SKM-1 (cell line): ENCODE results near the gene DHCR7.

Experiments used
- DNase-seq: peaks from one replicate; lab custom pipeline; 2025; ENCODE audit not compliant: unreplicated experiment; lab: John Stamatoyannopoulos, UW

The DHCR7 gene, protein sequence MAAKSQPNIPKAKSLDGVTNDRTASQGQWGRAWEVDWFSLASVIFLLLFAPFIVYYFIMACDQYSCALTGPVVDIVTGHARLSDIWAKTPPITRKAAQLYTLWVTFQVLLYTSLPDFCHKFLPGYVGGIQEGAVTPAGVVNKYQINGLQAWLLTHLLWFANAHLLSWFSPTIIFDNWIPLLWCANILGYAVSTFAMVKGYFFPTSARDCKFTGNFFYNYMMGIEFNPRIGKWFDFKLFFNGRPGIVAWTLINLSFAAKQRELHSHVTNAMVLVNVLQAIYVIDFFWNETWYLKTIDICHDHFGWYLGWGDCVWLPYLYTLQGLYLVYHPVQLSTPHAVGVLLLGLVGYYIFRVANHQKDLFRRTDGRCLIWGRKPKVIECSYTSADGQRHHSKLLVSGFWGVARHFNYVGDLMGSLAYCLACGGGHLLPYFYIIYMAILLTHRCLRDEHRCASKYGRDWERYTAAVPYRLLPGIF

DNA sequence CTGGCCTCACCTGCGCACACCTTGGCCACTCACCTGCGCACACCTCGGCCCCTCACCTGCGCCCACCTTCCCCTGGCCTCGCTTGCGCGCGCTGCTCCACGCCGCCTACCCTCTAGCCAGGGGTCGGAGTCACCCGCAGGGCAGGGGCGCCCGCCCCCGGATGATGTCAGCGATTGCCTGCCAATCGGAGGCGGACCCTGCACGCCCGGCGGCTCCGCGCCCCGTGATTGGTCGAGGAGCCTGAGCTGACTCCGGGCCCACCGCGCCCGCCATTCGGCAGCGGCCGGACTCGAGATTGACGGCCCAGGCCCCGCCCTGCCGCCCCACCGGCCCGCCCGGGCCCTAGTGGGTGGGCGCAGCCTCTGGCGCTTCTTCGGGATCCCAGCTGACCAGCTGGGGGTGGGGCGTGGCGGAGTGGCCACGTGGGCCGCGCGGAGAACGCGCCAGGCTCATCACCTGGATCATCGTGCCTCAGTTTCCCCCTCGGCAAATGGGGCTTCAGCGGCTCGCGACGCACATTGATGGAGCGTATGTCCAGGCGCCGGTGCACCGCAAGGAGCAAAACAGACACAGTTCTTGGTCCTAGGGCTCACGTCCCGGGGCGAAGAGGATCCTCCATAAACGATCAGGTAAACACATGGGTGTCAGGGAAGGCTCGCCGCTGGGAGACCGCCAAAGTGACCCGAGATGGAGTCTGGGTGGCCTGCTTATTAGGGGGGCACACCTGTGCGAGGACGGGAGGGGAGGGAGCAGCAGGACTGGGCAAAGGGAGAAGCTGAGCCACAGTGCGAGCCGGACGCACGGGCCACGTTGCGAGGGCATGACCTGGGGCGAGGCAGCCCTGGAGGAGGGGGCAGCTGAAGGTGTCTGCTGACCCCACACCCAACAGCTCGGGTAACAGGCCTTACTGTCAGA is at the start of gene DHCR7:
Gene DHCR7, minus strand, starts transcription at position 137 of the 915 bp plus-strand sequence. CDS start 3,441 bp downstream, outside the sequence.
- peak; percentile 71 for DNase-seq

DNA sequence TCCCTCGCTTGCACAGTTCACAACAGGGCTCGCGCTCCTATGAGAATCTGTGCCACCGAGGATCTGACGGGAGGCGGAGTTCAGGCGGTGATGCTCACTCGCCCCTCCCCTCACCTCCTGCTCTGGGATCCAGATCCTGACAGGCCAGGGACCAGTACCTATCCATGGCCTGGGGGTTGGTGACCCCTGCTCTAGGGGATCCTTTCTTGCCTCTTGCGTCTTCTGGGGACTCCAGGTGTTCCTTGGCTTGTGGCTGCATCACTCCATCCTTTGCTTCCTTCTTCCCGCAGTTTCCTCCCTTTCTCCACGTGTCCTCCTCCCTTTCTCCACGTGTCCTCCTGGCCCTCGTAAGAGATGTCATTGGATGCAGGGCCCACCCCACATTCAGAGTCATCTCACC is 48.2 kb upstream of the DHCR7 start:
- no peak for DNase-seq

DNA sequence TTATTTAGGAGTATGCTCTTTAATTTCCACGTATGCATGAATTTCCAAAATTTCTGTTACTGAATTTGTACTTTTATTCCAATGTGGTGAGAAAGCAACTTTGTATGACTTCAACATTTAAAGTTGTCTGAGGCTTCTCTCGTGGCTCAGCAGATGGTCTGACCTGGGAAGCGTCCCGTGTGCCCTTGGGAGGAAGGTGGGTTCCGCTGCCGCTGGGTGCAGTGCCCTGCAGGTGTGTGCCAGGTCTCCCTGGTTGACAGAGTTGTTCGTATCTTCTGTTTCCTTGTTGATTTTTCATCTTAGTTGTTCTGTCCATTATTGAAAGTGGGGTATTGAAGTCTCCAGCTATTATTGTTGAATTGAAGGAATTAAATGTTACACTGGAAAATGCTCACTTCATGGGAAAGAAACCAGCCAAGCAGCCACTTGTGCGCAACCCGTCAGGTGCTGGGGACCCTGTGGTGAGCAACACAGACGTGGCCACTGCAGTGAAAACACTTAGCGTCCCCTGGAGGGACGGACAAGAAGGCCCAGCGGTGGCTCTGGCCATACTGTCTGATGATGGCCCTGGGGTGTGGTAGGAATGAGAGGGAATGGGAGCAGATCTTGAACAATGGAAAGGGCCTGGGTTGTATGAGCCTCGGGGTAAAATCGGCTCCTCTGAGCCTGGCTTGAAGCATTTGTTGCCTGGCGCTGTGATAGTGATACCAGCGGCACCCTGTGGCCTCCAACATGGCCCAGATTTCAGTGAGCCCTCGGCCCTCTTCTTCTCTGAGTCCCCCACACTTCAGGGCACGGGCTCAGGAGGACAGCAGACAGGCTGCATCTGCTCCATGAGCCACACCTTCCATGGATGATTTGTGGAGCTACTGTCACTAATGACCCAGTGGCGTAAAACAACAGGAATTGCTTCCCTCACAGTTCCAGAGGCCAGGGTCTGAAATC is 47.4 kb upstream of the DHCR7 start:
- DNase-seq = no peak

DNA sequence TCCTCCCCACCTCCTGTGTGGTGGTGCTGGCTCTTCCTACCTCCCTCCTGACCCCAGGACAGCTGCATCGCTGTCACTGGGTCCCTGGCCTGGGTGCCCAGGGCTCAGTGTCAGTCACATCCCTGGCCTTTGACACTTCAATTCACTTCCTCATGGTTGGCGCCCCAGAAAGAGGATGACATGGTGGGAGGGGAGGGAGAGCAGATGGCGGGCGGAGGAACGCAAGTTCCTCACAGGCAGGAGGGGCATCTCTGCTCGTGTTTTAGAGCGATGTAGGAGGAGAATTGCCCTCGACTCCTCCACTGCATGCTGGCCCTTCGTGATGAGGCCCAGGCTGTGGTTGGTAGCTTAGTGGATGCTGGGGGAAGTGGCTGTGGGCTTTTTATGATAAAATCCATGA is 43.7 kb upstream of the DHCR7 start:
- DNase-seq = no peak

DNA sequence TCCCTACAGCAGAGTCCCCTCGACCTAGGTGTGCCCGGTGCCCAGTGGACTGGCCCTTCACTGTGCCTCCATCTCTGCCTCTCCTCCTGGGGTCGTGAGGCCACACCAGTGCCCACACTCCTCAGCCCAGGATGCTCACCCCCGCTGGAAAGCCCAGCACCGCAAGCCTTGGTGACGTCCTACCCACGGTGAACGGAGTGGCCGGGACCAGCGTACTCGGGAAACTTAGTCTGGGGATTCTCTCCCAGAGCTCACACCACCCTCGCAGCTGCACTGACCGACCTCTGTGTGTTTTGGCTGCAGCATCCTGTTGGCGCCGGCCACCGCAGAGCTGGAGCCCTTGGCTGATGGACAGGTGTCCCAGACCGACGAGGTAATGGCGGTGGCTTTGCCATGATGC is 43.3 kb upstream of the DHCR7 start:
- DNase-seq = no peak

DNA sequence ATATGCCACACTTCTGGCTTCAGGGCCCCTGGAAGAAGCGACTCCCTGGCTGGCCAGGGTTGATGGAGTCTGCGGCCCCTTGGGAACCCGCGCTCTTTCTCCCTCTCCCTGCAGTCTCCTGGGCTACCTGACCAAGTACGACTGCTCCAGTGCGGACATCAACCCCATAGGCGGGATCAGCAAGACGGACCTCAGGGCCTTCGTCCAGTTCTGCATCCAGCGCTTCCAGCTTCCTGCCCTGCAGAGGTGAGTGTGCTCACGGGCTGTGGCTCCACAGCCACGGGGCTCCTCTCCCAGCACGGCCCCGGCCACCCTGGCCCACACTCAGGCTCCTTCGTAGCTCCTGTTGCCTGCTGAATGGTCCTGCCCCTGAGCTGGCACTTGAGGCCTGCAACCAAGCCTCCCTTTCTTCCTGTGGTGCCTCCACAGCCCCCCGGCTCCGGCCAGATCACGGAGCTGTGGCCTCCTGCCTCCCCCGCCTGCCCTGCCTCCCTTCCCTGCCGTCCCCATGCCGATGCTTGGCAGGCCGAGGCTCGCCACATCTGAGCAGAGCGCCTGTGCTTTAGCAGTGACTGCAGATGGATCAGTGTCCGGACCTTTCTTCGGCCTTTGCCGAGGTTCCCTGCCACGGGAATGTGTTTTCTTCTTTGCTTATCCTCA is 42.7 kb upstream of the DHCR7 start:
- DNase-seq = no peak

DNA sequence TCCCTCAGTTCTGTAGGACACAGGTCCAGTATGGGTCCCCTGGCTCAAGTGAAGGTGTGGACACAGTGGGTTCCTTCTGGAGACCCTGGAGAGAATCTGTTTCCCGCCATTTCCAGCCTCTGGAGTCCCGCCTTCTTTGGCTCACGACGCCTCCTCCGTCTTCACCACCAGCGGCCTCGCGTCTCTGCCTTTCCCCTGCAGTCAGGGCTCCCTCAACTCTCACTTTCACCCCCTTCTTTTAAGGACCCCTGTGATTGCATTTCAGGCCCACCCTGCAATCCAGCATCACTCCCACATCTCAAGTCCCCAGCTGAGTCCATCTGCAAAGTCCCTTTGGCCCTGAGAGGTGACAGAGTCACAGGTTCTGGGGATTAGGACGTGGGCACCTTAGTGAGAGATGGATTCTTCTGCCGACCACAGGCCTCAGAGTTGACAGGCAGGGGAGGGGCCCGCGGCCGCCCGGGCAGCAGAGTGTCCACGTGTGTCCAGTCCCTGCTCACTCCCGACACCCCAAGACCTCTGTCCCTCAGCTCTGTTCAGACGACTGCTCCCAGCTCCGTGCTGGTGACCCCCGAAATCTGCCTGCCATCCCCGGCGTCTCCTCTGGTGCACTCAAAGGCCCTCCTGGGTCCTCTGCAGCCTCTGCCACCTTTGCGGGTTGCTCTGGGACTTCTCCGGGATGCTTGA is 42.0 kb upstream of the DHCR7 start:
- no peak for DNase-seq

DNA sequence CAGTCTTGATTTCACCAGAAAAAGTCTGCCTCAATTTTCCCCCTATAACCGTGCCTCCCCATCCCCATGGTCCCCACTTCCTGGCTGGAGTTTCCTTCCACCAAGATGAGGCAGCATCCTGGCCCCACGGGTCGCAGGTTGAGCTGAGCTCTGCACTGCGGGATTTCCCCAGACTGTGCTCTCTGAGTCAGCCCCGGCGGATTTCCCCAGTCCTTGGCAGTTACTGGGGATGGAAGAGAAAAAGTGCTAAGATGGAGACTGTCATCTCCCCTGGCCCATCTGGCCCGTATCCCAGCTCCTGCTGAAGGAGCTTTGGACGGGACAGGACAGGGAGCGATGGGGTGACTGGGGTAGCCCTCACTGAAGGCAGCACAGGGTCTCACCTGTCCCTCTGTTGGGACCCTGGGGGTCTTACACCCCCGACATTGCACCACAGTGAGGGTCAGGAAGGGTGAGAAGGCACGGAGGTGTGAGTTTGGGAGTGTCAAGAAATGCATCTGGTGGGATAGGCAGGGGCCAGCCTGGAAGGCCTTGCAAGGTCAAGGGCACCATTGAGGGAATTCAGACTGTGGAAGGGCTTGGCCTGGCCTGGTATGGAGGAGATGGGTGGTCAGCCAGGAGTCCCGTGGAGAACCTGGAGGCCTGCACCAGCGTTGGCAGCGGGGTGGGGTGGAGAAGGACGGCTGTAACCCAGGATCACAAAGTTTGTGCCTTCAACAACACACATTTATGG is 41.3 kb upstream of the DHCR7 start:
- DNase-seq = no peak

DNA sequence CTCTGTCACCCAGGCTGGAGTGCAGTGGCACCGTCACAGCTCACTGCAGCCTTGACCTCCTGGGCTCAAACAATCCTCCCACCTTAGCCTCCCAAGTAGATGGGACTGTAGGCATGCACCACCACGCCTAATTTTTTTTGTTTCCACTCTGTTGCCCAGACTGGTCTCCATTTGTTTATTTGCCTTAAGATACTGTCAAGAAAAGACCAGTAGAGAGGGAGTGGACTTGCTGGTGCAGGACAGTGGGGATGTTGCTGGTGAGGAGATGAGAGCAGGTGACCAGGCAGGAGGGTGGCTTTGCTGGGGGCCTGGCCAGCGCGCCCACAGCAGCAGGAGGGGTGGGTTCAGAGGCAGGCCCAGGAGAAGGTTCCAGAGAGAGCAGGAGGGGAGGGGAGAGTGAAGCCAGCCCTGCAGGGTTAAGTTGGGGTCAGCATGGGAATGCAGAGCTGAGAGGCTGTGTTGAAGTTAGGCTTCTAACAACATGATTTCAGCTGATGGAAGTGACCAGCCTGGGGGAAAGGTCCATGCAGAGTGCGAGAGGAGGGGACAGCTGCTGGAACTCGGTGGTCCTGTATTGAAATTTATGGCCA is 40.6 kb upstream of the DHCR7 start:
- no peak for DNase-seq

DNA sequence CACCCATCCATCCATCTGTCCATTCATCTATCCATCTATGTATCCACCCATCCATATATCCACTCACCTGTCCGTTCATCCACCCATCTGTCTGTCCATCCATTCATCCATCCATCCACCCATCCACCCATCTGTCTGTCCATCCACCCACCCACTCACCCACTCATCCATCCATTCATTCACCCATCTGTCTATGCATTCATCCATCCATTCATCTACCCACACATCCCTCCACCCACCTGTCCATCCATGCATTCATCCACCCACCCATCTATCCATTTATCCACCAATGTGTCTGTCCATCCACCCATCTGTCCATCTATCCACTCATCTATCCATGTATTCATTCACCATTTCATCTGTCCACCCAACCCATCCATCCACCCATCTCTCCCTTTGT is 38.1 kb upstream of the DHCR7 start:
- no peak for DNase-seq

DNA sequence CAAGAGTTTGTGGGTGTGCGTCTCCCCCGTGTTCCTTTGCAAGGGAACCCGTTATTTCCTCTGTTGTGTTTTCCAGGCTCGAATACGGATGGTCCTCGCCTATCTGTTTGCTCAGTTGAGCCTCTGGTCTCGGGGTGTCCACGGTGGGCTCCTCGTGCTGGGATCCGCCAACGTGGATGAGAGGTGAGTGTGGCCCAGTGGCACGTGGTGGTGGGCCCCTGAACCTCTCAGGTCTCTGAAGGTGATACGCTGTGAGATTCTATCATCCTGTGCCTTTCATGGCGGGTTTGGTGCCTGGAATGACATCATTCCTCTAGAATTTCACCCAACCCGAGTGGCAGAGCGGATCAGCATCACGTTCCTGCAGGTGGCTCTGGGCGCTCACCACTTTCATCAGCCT is 37.3 kb upstream of the DHCR7 start:
- no peak for DNase-seq

DNA sequence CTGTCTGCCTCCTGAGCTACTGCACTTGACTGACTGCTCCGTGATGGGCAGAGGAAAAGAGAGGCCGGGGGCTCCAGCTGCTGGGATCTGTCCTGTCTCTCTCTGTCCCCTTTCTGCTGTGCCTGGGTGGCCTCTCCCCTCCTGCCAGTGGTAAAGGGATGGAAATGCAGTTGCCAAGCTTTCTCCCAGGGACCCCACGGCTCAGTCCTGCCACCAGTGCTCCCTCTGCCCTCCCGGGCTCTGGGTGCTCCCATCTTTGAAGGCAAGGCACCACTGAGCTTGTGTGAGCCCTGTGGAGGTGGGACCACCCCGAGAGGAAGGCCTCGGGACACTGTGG is 36.8 kb upstream of the DHCR7 start:
- no peak for DNase-seq

DNA sequence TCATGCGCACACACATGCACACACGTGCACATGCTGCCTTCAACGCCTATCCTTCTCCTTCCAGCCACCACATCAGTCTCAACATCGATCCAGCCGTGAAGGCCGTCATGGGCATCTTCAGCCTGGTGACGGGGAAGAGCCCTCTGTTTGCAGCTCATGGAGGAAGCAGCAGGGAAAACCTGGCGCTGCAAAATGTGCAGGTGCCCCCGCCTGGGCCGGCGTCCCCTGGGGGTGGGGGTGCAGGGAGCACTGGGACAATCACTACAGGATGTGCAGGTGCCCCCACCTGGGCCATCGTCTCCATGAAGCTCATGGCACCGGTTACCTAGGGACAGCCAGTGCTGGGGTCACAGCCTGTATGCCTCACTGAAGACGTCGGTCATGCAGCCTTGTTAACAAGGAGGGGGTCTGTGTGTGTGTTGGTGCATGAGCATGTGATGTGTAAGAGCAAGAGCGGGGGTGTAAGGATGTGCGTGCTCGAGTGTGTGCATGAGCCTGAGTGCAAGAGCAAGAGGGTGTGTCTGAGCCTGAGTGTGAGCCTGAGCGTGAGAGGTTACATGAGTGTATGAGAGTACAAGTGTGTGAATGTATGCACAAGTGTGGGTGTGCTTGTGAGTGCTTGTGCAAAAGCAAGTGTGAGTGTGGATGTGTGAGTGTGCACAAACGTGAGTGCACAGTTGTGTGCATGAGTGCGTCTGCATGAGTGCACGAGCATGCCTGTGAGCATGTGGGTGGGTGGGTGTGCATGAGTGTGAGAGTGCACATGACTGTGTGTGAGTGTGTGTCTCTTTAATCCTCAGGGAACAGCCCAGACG is 36.3 kb upstream of the DHCR7 start:
- DNase-seq = no peak

DNA sequence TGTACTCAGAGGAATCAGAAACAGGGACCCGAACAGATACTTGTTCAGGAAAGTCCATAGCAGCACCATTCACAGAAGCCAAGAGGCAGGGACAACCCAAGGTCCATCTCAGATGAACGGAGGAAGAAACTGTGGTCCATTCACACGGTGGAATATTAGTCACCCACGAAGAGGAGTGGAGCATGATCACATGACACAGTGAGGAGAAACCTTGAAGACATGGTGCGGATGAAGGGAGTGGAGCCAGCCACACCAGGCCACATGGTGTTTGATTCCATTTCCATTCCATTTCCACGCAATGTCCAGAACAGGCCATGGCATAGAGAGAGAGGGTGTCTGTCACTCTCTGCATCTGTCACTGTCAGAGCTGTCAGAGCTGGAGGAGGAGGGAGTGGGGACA is 35.5 kb upstream of the DHCR7 start:
- no peak for DNase-seq

DNA sequence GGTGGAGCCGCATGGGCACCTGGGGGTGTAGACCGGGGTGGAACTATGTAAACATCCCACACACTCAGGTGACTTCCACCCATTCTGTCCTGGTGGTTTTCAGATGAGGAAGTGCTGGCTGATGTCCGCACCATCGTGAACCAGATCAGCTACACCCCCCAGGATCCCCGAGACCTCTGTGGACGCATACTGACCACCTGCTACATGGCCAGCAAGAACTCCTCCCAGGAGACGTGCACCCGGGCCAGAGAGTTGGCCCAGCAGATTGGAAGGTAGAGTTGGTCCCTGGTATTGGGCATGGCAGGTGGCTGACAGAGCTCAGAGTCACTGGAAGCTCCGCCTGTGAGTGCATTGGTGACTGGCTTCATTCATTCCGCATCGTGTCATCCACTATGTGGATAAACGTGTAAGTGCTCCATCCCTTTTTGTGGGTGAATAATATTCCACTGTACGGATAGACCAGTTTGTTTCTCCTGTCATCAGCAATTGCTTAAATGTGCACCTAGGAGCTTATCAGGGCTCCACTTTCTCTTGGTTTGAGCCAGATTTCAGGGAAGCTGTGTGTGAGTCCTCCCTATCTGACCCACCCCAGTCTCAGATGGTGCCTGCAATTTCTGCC is 34.7 kb upstream of the DHCR7 start:
- DNase-seq = no peak

DNA sequence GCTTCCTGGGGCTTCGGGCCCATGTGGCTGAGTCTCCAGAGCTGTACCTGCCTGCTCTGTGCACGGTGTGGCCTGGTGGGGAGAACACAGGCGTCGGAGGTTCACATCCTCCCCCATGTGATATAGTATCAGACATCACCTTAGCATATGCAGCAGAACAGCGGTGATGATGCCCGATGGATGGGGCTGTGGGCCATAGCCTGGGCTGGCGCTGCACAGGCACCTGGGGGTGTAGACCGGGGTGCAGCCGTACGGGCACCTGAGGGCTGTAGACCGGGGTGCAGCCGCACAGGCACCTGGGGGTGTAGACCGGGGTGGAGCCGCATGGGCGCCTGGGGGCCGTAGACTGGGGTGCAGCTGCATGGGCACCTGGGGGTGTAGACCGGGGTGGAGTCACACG is 34.0 kb upstream of the DHCR7 start:
- DNase-seq = no peak

DNA sequence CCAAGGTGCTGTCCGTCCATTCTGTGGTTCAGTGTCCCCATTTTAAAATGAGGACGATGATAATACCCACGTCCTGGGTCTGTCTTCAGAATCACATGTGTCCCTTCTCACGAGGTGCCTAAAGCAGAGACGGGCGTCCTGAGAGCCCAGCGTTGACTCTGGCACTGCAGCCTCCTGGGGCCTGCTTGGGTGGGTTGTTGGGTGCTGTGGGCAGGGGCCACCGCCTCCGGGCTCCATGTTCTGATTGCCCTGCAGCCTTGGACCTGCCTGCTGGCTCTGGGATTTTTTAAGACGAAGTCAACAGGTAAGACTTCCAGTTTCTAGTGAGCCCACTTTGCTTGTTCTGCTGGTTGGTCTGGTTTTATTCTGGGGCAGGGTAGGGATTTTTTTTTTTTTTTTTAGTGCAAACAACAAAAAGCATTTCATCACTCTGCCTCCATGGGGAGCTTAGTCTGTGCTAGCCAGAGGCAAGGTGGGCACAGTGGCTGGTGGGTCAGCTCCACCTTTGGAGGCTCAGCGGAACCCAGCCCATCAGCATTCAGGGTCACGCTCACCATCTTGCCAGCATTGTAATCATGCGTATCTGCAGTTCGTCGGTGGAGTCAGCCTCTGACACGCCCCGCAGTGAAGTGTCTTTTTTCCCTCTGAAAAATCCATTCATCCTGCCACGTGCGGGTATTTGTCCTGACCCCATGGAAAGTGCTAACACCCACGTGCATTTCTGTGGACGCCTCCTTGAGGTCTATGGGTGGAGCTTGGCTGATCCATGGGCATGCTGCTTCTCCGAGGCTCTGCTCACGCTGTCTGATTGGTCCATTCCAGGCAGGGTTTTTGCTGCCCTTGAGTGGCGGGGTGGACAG is 33.1 kb upstream of the DHCR7 start:
- DNase-seq = no peak
